ENCODE measurements around the gene IGLL1. TPM values are rescaled to one million over a fixed set of nuclear protein-coding genes. Genes with fewer than 3 reads are reported as not detected.

Gene IGLL1
- polyA plus RNA-seq, 1 donor (not counting 4 experiments of a cell fraction or from before 2014, with no cell fraction given), result not detected

GRCh38 chr22:23608583-23608982 is 28.5 kb upstream of the IGLL1 start:
- dilution Hi-C loops (cut with MboI; ENCODE audit: extremely low pct_ligation_motif_present, low sequenced_read_pairs), result no loop called here
- Histone ChIP-seq H3K9ac (ENCODE audit: control insufficient read depth, extremely low read depth, insufficient read depth, low read length) (no peak overlapping the region), H2AFZ (ENCODE audit: control insufficient read depth, low read length) (no peak overlapping the region), H4K20me1 (ENCODE audit: control insufficient read depth, extremely low read depth, insufficient read depth, low read length) (peaks cover 6% of the 10 kb centered on the region), H3K4me2 (ENCODE audit: control insufficient read depth, extremely low read depth, insufficient read depth, low read depth, low read length) (no peak overlapping the region), H3K36me3 (ENCODE audit: control insufficient read depth in 2 of 2, extremely low read depth in 1 of 2, insufficient read depth in 2 of 2, low read length in 2 of 2) (no peaks in the 10 kb centered on the region), H3K9me3 (ENCODE audit: control insufficient read depth, low read depth, low read length) (no peaks in the 10 kb centered on the region), H3K27me3 (ENCODE audit: control insufficient read depth, extremely low read depth, insufficient read depth, low read length) (no peaks in the 10 kb centered on the region), H3K4me1 (ENCODE audit: control insufficient read depth, extremely low read depth, insufficient read depth, low read length) (no peaks in the 10 kb centered on the region), H3K9me1 (ENCODE audit: control insufficient read depth, extremely low read depth, insufficient read depth, low read length) (no peaks in the 10 kb centered on the region), H3K4me3 (ENCODE audit: control insufficient read depth in 2 of 3, extremely low read depth in 1 of 3, insufficient read depth in 2 of 3, low read depth in 1 of 3, low read length in 3 of 3) (no peak overlapping the region), H3K79me2 (ENCODE audit: control insufficient read depth, insufficient read depth, low read length) (no peaks in the 10 kb centered on the region), H3K27ac (ENCODE audit: control insufficient read depth, insufficient read depth, low read length) (no peak overlapping the region)
- FAIRE-seq (no peak), DNase-seq (ENCODE audit: low read depth, low spot score) (no peak)
- TF ChIP-seq CTCF (optimal IDR thresholded peaks at IDR 0.05 in 1 of 3, IDR thresholded peaks at IDR 0.05 in 1 of 3, conservative IDR thresholded peaks at IDR 0.05 in 1 of 3; ENCODE audit: extremely low read depth in 1 of 3, insufficient read depth in 2 of 3, low read length in 3 of 3), result no peak
- no peak for TF ChIP-seq EZH2 (IDR thresholded peaks at IDR 0.05; ENCODE audit: low read length)

- Histone ChIP-seq H3K27ac (ENCODE audit: control insufficient read depth, insufficient read depth, low read length) (no peak overlapping the region), H3K79me2 (ENCODE audit: control insufficient read depth, insufficient read depth, low read length) (no peaks in the 10 kb centered on the region), H3K4me1 (ENCODE audit: control insufficient read depth, extremely low read depth, insufficient read depth, low read length) (no peaks in the 10 kb centered on the region), H4K20me1 (ENCODE audit: control insufficient read depth, extremely low read depth, insufficient read depth, low read length) (peaks cover 6% of the 10 kb centered on the region), H3K4me3 (ENCODE audit: control insufficient read depth in 2 of 3, extremely low read depth in 1 of 3, insufficient read depth in 2 of 3, low read depth in 1 of 3, low read length in 3 of 3) (no peak overlapping the region), H3K36me3 (ENCODE audit: control insufficient read depth in 2 of 2, extremely low read depth in 1 of 2, insufficient read depth in 2 of 2, low read length in 2 of 2) (no peaks in the 10 kb centered on the region), H3K9me3 (ENCODE audit: control insufficient read depth, low read depth, low read length) (no peaks in the 10 kb centered on the region), H3K27me3 (ENCODE audit: control insufficient read depth, extremely low read depth, insufficient read depth, low read length) (no peaks in the 10 kb centered on the region), H2AFZ (ENCODE audit: control insufficient read depth, low read length) (no peak overlapping the region), H3K4me2 (ENCODE audit: control insufficient read depth, extremely low read depth, insufficient read depth, low read depth, low read length) (no peak overlapping the region), H3K9me1 (ENCODE audit: control insufficient read depth, extremely low read depth, insufficient read depth, low read length) (no peaks in the 10 kb centered on the region), H3K9ac (ENCODE audit: control insufficient read depth, extremely low read depth, insufficient read depth, low read length) (no peak overlapping the region)
- dilution Hi-C loops (cut with MboI; ENCODE audit: extremely low pct_ligation_motif_present, low sequenced_read_pairs), result no loop called here
- DNase-seq (ENCODE audit: low read depth, low spot score) (no peak), FAIRE-seq (no peak)
- TF ChIP-seq CTCF (optimal IDR thresholded peaks at IDR 0.05 in 1 of 3, IDR thresholded peaks at IDR 0.05 in 1 of 3, conservative IDR thresholded peaks at IDR 0.05 in 1 of 3; ENCODE audit: extremely low read depth in 1 of 3, insufficient read depth in 2 of 3, low read length in 3 of 3), result no peak
These were observed 26.4 kb upstream of the IGLL1 start for GRCh38 chr22:23606204-23607131.
